HEK293 (cell line): ENCODE results near the gene KANSL3.

ENCODE experiments used
- CTCF ChIA-PET: fragments of 350-600 bp; formaldehyde crosslinking; extraction: SDS; loops from one replicate; lab custom pipeline; 2021; ENCODE audit warnings: antibody characterized with exemption; lab: Yijun Ruan, JAX
- POLR2A ChIA-PET: fragments of 300-600 bp; formaldehyde crosslinking; extraction: SDS; loops from one replicate; lab custom pipeline; 2020; ENCODE audit warnings: antibody characterized with exemption, inconsistent platforms; lab: Yijun Ruan, JAX
- H3K27ac ChIP-seq: fragments of 200-500 bp; sonication (Bioruptor generic); 2 replicates; pipeline ENCODE4 v1.5.1; 2014; ENCODE audit warnings: low read depth, low read length, control low read depth, inconsistent platforms; ENCODE audit errors: extremely low read depth
- H3K36me3 ChIP-seq, 2 experiments: fragments of 200-500 bp in 1 of 2; sonication (Bioruptor generic) in 1 of 2; 1 replicate in 1 of 2; 2 replicates in 1 of 2; pipeline ENCODE4 v1.5.1; 2014 to 2017; ENCODE audit warnings: inconsistent platforms in 2 of 2, low read length in 2 of 2; ENCODE audit not compliant: control insufficient read depth in 2 of 2, insufficient read depth in 1 of 2
- H3K4me1 ChIP-seq: fragments of 200-500 bp; sonication (Bioruptor generic); 2 replicates; pipeline ENCODE4 v1.5.1; 2014; ENCODE audit warnings: mild to moderate bottlenecking, low read length, inconsistent platforms; ENCODE audit not compliant: control insufficient read depth, insufficient read depth
- H3K4me3 ChIP-seq: 2 replicates; pipeline ENCODE4 v1.5.1; 2011; ENCODE audit warnings: low read depth, mild to moderate bottlenecking, control low read depth, low read length, moderate library complexity
- H3K9me3 ChIP-seq: fragments of 200-500 bp; sonication (Bioruptor generic); 2 replicates; pipeline ENCODE4 v1.5.1; 2014; ENCODE audit warnings: low read depth, low read length, inconsistent platforms; ENCODE audit not compliant: control insufficient read depth, insufficient read depth
- KLF10 ChIP-seq: fragments of 450-650 bp; IDR thresholded peaks from 2 replicates; pipeline ENCODE4 v1.5.1; 2018; ENCODE audit warnings: missing biosample characterization, mild to moderate bottlenecking, missing genetic modification characterization
- KLF7 ChIP-seq: fragments of 450-650 bp; formaldehyde crosslinking; IDR thresholded peaks from 2 replicates; pipeline ENCODE4 v1.5.1; 2016; ENCODE audit warnings: missing biosample characterization, missing genetic modification characterization, borderline replicate concordance
- OSR2 ChIP-seq: fragments of 450-650 bp; formaldehyde crosslinking; IDR thresholded peaks from 2 replicates; pipeline ENCODE4 v1.5.1; 2016; ENCODE audit warnings: missing biosample characterization, missing genetic modification characterization
- OVOL3 ChIP-seq: fragments of 450-650 bp; formaldehyde crosslinking; IDR thresholded peaks from 2 replicates; pipeline ENCODE4 v1.5.1; 2016; ENCODE audit warnings: missing biosample characterization, missing genetic modification characterization
- SCRT2 ChIP-seq: fragments of 450-650 bp; formaldehyde crosslinking; IDR thresholded peaks from 2 replicates; pipeline ENCODE4 v1.5.1; 2016; ENCODE audit warnings: missing biosample characterization, missing genetic modification characterization
- ZBTB17 ChIP-seq: fragments of 450-650 bp; formaldehyde crosslinking; IDR thresholded peaks from 2 replicates; pipeline ENCODE4 v1.5.1; 2016; ENCODE audit warnings: missing biosample characterization, missing genetic modification characterization
- ZBTB8A ChIP-seq: fragments of 450-650 bp; formaldehyde crosslinking; IDR thresholded peaks from 2 replicates; pipeline ENCODE4 v1.5.1; 2016; ENCODE audit warnings: missing biosample characterization, missing genetic modification characterization
- ZFP3 ChIP-seq: fragments of 450-650 bp; formaldehyde crosslinking; IDR thresholded peaks from 2 replicates; pipeline ENCODE4 v1.5.1; 2016; ENCODE audit warnings: low read depth, missing biosample characterization, missing genetic modification characterization
- ZNF114 ChIP-seq: fragments of 450-650 bp; formaldehyde crosslinking; IDR thresholded peaks from 2 replicates; pipeline ENCODE4 v1.5.0; 2017; ENCODE audit warnings: missing biosample characterization, missing genetic modification characterization
- ZNF19 ChIP-seq: fragments of 450-650 bp; formaldehyde crosslinking; IDR thresholded peaks from 2 replicates; pipeline ENCODE4; 2016; ENCODE audit warnings: missing biosample characterization, missing genetic modification characterization, low read depth
- ZNF324 ChIP-seq: fragments of 450-650 bp; formaldehyde crosslinking; IDR thresholded peaks from 2 replicates; pipeline ENCODE4 v1.5.1; 2016; ENCODE audit warnings: missing biosample characterization, missing genetic modification characterization
- ZNF350 ChIP-seq: fragments of 450-650 bp; formaldehyde crosslinking; IDR thresholded peaks from 2 replicates; pipeline ENCODE4 v1.5.0; 2017; ENCODE audit warnings: missing biosample characterization, mild to moderate bottlenecking, missing genetic modification characterization
- ZNF426 ChIP-seq: fragments of 450-650 bp; formaldehyde crosslinking; IDR thresholded peaks from 2 replicates; pipeline ENCODE4 v1.5.1; 2017; ENCODE audit warnings: missing biosample characterization, missing genetic modification characterization, mild to moderate bottlenecking, inconsistent platforms, moderate library complexity
- ZNF473 ChIP-seq: fragments of 450-650 bp; formaldehyde crosslinking; IDR thresholded peaks from 2 replicates; pipeline ENCODE4 v1.5.1; 2017; ENCODE audit warnings: missing biosample characterization, missing genetic modification characterization
- ZNF629 ChIP-seq: fragments of 450-650 bp; formaldehyde crosslinking; IDR thresholded peaks from 2 replicates; pipeline ENCODE4 v1.5.1; 2017; ENCODE audit warnings: missing biosample characterization, missing genetic modification characterization
- ZNF660 ChIP-seq: fragments of 450-650 bp; IDR thresholded peaks from 2 replicates; pipeline ENCODE4 v1.5.1; 2018; ENCODE audit warnings: missing biosample characterization, mild to moderate bottlenecking, missing genetic modification characterization
- ZNF707 ChIP-seq: fragments of 450-650 bp; formaldehyde crosslinking; IDR thresholded peaks from 2 replicates; pipeline ENCODE4 v1.5.1; 2016; ENCODE audit warnings: missing biosample characterization, missing genetic modification characterization
- ZNF76 ChIP-seq: fragments of 450-650 bp; formaldehyde crosslinking; IDR thresholded peaks from 2 replicates; pipeline ENCODE4; 2016; ENCODE audit warnings: low read depth, missing biosample characterization, missing genetic modification characterization, borderline replicate concordance
- ZXDB ChIP-seq: fragments of 450-650 bp; formaldehyde crosslinking; IDR thresholded peaks from 2 replicates; pipeline ENCODE4 v1.5.1; 2016; ENCODE audit warnings: missing biosample characterization, missing genetic modification characterization
- TF ChIP-seq, protein P1 (sequence below): fragments of 450-650 bp; formaldehyde crosslinking; IDR thresholded peaks from 2 replicates; pipeline ENCODE4 v1.5.1; 2016; ENCODE audit warnings: missing biosample characterization, missing genetic modification characterization
- TF ChIP-seq, protein P2 (sequence below): fragments of 450-650 bp; formaldehyde crosslinking; IDR thresholded peaks from 2 replicates; pipeline ENCODE4 v1.5.1; 2017; ENCODE audit warnings: missing biosample characterization, missing genetic modification characterization
- TF ChIP-seq, protein P3 (sequence below): fragments of 450-650 bp; formaldehyde crosslinking; IDR thresholded peaks from 2 replicates; pipeline ENCODE4 v1.5.1; 2016; ENCODE audit warnings: missing biosample characterization, missing genetic modification characterization
- TF ChIP-seq, protein P4 (sequence below): fragments of 450-650 bp; formaldehyde crosslinking; IDR thresholded peaks from 2 replicates; pipeline ENCODE4 v1.5.1; 2016; ENCODE audit warnings: missing biosample characterization, missing genetic modification characterization, borderline replicate concordance
- TF ChIP-seq, protein P5 (sequence below): fragments of 450-650 bp; formaldehyde crosslinking; IDR thresholded peaks from 2 replicates; pipeline ENCODE4; 2016; ENCODE audit warnings: missing biosample characterization, missing genetic modification characterization
- TF ChIP-seq, protein P6 (sequence below): fragments of 450-650 bp; formaldehyde crosslinking; IDR thresholded peaks from 2 replicates; pipeline ENCODE4 v1.5.1; 2017; ENCODE audit warnings: missing biosample characterization, missing genetic modification characterization

Gene KANSL3

DNA sequence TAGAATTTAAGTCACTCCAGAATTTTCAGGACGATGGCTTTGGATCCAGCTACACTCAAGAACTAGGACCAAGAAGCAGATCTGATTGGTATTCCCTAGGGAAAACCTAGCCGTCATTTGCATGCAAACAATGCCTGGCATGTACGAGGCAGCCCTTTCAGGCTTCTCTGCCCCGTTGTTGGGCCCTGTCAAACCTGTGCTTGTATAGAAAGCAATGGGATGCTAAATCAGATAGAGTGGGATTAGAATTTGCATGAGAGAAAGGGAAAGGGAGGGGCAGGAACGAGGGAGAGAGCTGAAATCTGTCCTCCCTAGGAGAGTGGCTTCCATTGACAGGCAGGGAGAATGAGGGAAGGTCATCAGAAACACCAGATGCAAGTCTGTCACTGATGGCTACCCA lies 73.0 kb downstream of the KANSL3 start (continued):
- TF ChIP-seq, protein P1, sequence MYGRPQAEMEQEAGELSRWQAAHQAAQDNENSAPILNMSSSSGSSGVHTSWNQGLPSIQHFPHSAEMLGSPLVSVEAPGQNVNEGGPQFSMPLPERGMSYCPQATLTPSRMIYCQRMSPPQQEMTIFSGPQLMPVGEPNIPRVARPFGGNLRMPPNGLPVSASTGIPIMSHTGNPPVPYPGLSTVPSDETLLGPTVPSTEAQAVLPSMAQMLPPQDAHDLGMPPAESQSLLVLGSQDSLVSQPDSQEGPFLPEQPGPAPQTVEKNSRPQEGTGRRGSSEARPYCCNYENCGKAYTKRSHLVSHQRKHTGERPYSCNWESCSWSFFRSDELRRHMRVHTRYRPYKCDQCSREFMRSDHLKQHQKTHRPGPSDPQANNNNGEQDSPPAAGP = no peak
- TF ChIP-seq OSR2 (tag by site-specific recombination) = no peak
- no peak for TF ChIP-seq OVOL3 (tag by site-specific recombination)
- no peak for TF ChIP-seq ZXDB (tag by site-specific recombination)
- TF ChIP-seq, protein P2, sequence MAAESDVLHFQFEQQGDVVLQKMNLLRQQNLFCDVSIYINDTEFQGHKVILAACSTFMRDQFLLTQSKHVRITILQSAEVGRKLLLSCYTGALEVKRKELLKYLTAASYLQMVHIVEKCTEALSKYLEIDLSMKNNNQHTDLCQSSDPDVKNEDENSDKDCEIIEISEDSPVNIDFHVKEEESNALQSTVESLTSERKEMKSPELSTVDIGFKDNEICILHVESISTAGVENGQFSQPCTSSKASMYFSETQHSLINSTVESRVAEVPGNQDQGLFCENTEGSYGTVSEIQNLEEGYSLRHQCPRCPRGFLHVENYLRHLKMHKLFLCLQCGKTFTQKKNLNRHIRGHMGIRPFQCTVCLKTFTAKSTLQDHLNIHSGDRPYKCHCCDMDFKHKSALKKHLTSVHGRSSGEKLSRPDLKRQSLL (tag by site-specific recombination) = no peak
- TF ChIP-seq ZNF707 = no peak

DNA sequence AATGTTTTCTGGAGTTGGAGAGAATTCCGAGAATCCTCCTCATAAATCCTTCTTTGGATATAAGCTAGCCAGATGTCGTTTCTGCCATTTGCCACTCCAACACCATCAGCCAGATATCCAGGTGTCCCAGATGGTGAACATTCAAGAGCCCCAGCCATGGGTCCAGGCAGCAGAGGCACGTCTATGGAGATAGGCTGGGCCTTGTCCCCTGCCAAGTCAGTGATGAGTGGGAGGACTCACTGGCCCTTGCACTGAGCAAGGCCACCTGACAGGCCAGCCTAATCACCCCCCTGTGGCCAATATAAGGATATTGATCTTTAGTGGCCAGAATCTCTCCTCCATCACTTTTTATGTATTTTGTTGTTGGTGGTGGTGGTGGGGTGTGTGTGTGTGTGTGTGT lies 73.5 kb downstream of the KANSL3 start:
- TF ChIP-seq, protein P3, sequence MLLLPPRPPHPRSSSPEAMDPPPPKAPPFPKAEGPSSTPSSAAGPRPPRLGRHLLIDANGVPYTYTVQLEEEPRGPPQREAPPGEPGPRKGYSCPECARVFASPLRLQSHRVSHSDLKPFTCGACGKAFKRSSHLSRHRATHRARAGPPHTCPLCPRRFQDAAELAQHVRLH = no peak
- TF ChIP-seq ZNF426 (tag by site-specific recombination) (no peak), ZFP3 (tag by site-specific recombination) (no peak), ZBTB8A (tag by site-specific recombination) (no peak), SCRT2 (tag by site-specific recombination) (no peak), ZNF76 (tag by site-specific recombination) (no peak), ZNF114 (tag by site-specific recombination) (no peak), KLF10 (tag by site-specific recombination) (no peak), ZNF473 (tag by site-specific recombination) (no peak), ZNF660 (no peak), ZNF324 (tag by site-specific recombination) (no peak), OSR2 (tag by site-specific recombination) (no peak), ZNF629 (no peak), ZNF350 (tag by site-specific recombination) (no peak), KLF7 (tag by site-specific recombination) (no peak), ZBTB17 (tag by site-specific recombination) (no peak), ZNF19 (no peak)
- TF ChIP-seq, protein P4, sequence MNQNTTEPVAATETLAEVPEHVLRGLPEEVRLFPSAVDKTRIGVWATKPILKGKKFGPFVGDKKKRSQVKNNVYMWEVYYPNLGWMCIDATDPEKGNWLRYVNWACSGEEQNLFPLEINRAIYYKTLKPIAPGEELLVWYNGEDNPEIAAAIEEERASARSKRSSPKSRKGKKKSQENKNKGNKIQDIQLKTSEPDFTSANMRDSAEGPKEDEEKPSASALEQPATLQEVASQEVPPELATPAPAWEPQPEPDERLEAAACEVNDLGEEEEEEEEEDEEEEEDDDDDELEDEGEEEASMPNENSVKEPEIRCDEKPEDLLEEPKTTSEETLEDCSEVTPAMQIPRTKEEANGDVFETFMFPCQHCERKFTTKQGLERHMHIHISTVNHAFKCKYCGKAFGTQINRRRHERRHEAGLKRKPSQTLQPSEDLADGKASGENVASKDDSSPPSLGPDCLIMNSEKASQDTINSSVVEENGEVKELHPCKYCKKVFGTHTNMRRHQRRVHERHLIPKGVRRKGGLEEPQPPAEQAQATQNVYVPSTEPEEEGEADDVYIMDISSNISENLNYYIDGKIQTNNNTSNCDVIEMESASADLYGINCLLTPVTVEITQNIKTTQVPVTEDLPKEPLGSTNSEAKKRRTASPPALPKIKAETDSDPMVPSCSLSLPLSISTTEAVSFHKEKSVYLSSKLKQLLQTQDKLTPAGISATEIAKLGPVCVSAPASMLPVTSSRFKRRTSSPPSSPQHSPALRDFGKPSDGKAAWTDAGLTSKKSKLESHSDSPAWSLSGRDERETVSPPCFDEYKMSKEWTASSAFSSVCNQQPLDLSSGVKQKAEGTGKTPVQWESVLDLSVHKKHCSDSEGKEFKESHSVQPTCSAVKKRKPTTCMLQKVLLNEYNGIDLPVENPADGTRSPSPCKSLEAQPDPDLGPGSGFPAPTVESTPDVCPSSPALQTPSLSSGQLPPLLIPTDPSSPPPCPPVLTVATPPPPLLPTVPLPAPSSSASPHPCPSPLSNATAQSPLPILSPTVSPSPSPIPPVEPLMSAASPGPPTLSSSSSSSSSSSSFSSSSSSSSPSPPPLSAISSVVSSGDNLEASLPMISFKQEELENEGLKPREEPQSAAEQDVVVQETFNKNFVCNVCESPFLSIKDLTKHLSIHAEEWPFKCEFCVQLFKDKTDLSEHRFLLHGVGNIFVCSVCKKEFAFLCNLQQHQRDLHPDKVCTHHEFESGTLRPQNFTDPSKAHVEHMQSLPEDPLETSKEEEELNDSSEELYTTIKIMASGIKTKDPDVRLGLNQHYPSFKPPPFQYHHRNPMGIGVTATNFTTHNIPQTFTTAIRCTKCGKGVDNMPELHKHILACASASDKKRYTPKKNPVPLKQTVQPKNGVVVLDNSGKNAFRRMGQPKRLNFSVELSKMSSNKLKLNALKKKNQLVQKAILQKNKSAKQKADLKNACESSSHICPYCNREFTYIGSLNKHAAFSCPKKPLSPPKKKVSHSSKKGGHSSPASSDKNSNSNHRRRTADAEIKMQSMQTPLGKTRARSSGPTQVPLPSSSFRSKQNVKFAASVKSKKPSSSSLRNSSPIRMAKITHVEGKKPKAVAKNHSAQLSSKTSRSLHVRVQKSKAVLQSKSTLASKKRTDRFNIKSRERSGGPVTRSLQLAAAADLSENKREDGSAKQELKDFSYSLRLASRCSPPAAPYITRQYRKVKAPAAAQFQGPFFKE (tag by site-specific recombination) = no peak
- TF ChIP-seq, protein P5, sequence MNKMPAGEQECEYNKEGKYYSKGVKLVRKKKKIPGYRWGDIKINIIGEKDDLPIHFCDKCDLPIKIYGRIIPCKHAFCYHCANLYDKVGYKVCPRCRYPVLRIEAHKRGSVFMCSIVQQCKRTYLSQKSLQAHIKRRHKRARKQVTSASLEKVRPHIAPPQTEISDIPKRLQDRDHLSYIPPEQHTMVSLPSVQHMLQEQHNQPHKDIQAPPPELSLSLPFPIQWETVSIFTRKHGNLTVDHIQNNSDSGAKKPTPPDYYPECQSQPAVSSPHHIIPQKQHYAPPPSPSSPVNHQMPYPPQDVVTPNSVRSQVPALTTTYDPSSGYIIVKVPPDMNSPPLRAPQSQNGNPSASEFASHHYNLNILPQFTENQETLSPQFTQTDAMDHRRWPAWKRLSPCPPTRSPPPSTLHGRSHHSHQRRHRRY (tag by site-specific recombination) = no peak
- TF ChIP-seq, protein P6, sequence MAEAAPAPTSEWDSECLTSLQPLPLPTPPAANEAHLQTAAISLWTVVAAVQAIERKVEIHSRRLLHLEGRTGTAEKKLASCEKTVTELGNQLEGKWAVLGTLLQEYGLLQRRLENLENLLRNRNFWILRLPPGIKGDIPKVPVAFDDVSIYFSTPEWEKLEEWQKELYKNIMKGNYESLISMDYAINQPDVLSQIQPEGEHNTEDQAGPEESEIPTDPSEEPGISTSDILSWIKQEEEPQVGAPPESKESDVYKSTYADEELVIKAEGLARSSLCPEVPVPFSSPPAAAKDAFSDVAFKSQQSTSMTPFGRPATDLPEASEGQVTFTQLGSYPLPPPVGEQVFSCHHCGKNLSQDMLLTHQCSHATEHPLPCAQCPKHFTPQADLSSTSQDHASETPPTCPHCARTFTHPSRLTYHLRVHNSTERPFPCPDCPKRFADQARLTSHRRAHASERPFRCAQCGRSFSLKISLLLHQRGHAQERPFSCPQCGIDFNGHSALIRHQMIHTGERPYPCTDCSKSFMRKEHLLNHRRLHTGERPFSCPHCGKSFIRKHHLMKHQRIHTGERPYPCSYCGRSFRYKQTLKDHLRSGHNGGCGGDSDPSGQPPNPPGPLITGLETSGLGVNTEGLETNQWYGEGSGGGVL (tag by site-specific recombination) = no peak
- Histone ChIP-seq H3K27ac (no peak overlapping the region), H3K9me3 (no peaks in the 10 kb centered on the region), H3K4me3 (no peak overlapping the region), H3K4me1 (no peaks in the 10 kb centered on the region), H3K36me3 (no peaks in the 10 kb centered on the region)
- ChIA-PET CTCF (interaction anchor here (1.3 kb wide), 1 partner anchor 10 kb away, joined by 8 read pairs; no protein-coding TSS in a partner anchor), POLR2A (no interaction called here)
